DOHH2 (cell line): ENCODE data around the gene HOGA1.
A peak's percentile ranks its signal among the peaks of the same experiment; 100 is the strongest.

Experiments used
- H3F3A ChIP-seq: fragments of 200-600 bp; sonication (generic), shearing (Covaris generic); 2 replicates; pipeline ENCODE4 v1.6.0; 2016; ENCODE audit warnings: antibody characterized with exemption, mild to moderate bottlenecking; ENCODE audit not compliant: control insufficient read depth, insufficient read depth
- H3K27ac ChIP-seq: fragments of 200-600 bp; sonication (generic); 2 replicates; pipeline ENCODE4 v1.5.1; 2014; ENCODE audit warnings: low read depth, mild to moderate bottlenecking, low read length, moderate library complexity
- H3K27me3 ChIP-seq: fragments of 200-600 bp; sonication (generic); 2 replicates; pipeline ENCODE4 v1.6.1; 2014; ENCODE audit warnings: mild to moderate bottlenecking, low read length, mixed read lengths; ENCODE audit not compliant: control insufficient read depth
- H3K36me3 ChIP-seq: fragments of 200-600 bp; sonication (generic); 2 replicates; pipeline ENCODE4 v1.6.1; 2014; ENCODE audit warnings: mild to moderate bottlenecking, low read length, moderate library complexity, mixed read lengths; ENCODE audit not compliant: control insufficient read depth
- H3K4me1 ChIP-seq: fragments of 200-600 bp; sonication (generic); 2 replicates; pipeline ENCODE4 v1.6.1; 2014; ENCODE audit warnings: mild to moderate bottlenecking, low read length, mixed read lengths; ENCODE audit not compliant: control insufficient read depth
- H3K4me2 ChIP-seq: fragments of 200-600 bp; sonication (generic); 2 replicates; pipeline ENCODE4 v1.6.0; 2014; ENCODE audit warnings: mild to moderate bottlenecking, low read length, moderate library complexity
- H3K4me3 ChIP-seq: fragments of 200-600 bp; sonication (generic); 2 replicates; pipeline ENCODE4 v1.5.1; 2014; ENCODE audit warnings: mild to moderate bottlenecking, low read length, mixed read lengths
- H3K79me2 ChIP-seq: fragments of 200-600 bp; sonication (generic); 2 replicates; pipeline ENCODE4 v1.6.1; 2014; ENCODE audit warnings: mild to moderate bottlenecking, low read length, mixed read lengths; ENCODE audit not compliant: control insufficient read depth
- H3K9me2 ChIP-seq: fragments of 200-600 bp; sonication (generic); replicated peaks from 2 replicates; pipeline ENCODE4 v1.6.1; 2014; ENCODE audit warnings: mild to moderate bottlenecking, low read length, mixed read lengths; ENCODE audit not compliant: control insufficient read depth
- H3K9me3 ChIP-seq: fragments of 200-600 bp; sonication (generic); 2 replicates; pipeline ENCODE4 v1.6.1; 2014; ENCODE audit warnings: antibody characterized with exemption, low read length, mixed read lengths; ENCODE audit not compliant: control insufficient read depth, insufficient read depth
- H4K20me1 ChIP-seq: fragments of 200-600 bp; sonication (generic); 2 replicates; pipeline ENCODE4 v1.6.0; 2014; ENCODE audit warnings: low read depth, mild to moderate bottlenecking, antibody characterized with exemption, low read length, moderate library complexity; ENCODE audit not compliant: control insufficient read depth, insufficient read depth
- CTCF ChIP-seq: fragments of 200-600 bp; sonication (generic); IDR thresholded peaks from one replicate; pipeline ENCODE4 v1.5.1; 2014; ENCODE audit warnings: antibody characterized with exemption, mild to moderate bottlenecking, low read depth, low read length; ENCODE audit not compliant: poor library complexity, severe bottlenecking
- EZH2phosphoT487 ChIP-seq: fragments of 200-600 bp; sonication (generic); IDR thresholded peaks from 2 replicates; pipeline ENCODE4 v1.6.1; 2017; ENCODE audit warnings: borderline replicate concordance, mild to moderate bottlenecking, antibody characterized with exemption, low read length, moderate library complexity, mixed read lengths

HOGA1 gene

GRCh38 chr10:97571622-97572021 lies 12.6 kb upstream of the HOGA1 start:
- Histone ChIP-seq H3K9me2 (no peaks in the 10 kb centered on the region), H3K4me3 (no peak overlapping the region), H3K4me2 (no peak overlapping the region), H3F3A (no peaks in the 10 kb centered on the region), H3K4me1 (no peaks in the 10 kb centered on the region), H3K27ac (no peak overlapping the region), H4K20me1 (no peaks in the 10 kb centered on the region), H3K36me3 (no peaks in the 10 kb centered on the region), H3K27me3 (0 out of 2 replicates have a peak, but pooled peaks cover 4% of the 10 kb centered on the region), H3K9me3 (no peaks in the 10 kb centered on the region), H3K79me2 (no peaks in the 10 kb centered on the region)
- TF ChIP-seq CTCF (no peak), EZH2phosphoT487 (no peak)

- Histone ChIP-seq H4K20me1 (no peaks in the 10 kb centered on the region), H3K79me2 (no peaks in the 10 kb centered on the region), H3K4me3 (no peak within 1 kb of the TSS), H3K9me3 (no peaks in the 10 kb centered on the region), H3K36me3 (no peaks in the 10 kb centered on the region), H3K4me1 (no peaks in the 10 kb centered on the region), H3K27ac (no peak within 1 kb of the TSS), H3K9me2 (no peaks in the 10 kb centered on the region), H3K4me2 (no peak within 1 kb of the TSS), H3F3A (no peaks in the 10 kb centered on the region), H3K27me3 (0 out of 2 replicates have a peak, but pooled peaks cover 4% of the 10 kb centered on the region)
- TF ChIP-seq CTCF (peak; percentile 90), EZH2phosphoT487 (no peak)
Measured at GRCh38 chr10:97572214-97572989, 11.8 kb upstream of the HOGA1 start, which contains the start of gene ANKRD2. ANKRD2 (plus strand) TSS chr10:97572779; CDS start chr10:97572789, 10 bp downstream.

GRCh38 chr10:97573021-97573420 lies 11.2 kb upstream of the HOGA1 start:
- Histone ChIP-seq H3F3A (no peaks in the 10 kb centered on the region), H3K36me3 (no peaks in the 10 kb centered on the region), H3K9me3 (no peaks in the 10 kb centered on the region), H3K4me1 (no peaks in the 10 kb centered on the region), H3K79me2 (no peaks in the 10 kb centered on the region), H3K27me3 (peaks cover 4% of the 10 kb centered on the region; the same call in 1 of the 2 replicates), H3K9me2 (no peaks in the 10 kb centered on the region), H3K4me2 (no peak overlapping the region), H3K27ac (no peak overlapping the region), H3K4me3 (no peak overlapping the region), H4K20me1 (no peaks in the 10 kb centered on the region)
- TF ChIP-seq CTCF: no peak
- TF ChIP-seq EZH2phosphoT487: no peak
